Prostate gland (tissue), 2 donors: Measurements from ENCODE around the gene ALPG. TPM values are rescaled to one million over a fixed set of nuclear protein-coding genes. Genes with fewer than 3 reads are reported as not detected.
A peak's percentile ranks its signal among the peaks of the same experiment; 100 is the strongest.

Experiments
- DNase-seq: peaks from one replicate; pipeline ENCODE4 v3.0.0-alpha.2; 2019; ENCODE audit warnings: low spot score
- H3K27ac ChIP-seq, 2 donors: fragments of 200-600 bp; sonication (generic); 2 replicates each; pipeline ENCODE4 v1.5.1; 2017 to 2019
- H3K27me3 ChIP-seq: fragments of 200-600 bp; sonication (generic); replicated peaks from 2 replicates; pipeline ENCODE4 v1.5.1; 2019; ENCODE audit not compliant: insufficient read depth
- H3K36me3 ChIP-seq, 2 donors: fragments of 200-600 bp; sonication (generic); 1 replicate in 1 of 2; 2 replicates in 1 of 2; pipeline versions ENCODE4 v1.5.1 to v1.8.1; 2017 to 2019
- H3K4me1 ChIP-seq: fragments of 200-600 bp; sonication (generic); replicated peaks from 2 replicates; pipeline ENCODE4 v1.5.1; 2019
- H3K4me3 ChIP-seq, 2 donors: fragments of 200-600 bp; sonication (generic); 2 replicates each; pipeline ENCODE4 v1.5.1; 2017 to 2019
- H3K9me3 ChIP-seq: fragments of 200-600 bp; sonication (generic); 2 replicates; pipeline ENCODE4 v1.5.1; 2017
- POLR2A ChIP-seq: fragments of 450-650 bp; IDR thresholded peaks from one replicate; pipeline ENCODE4 v1.6.1; 2016; ENCODE audit warnings: antibody characterized with exemption, mild to moderate bottlenecking
- POLR2AphosphoS5 ChIP-seq: sonication (generic); formaldehyde crosslinking; IDR thresholded peaks from one replicate; pipeline ENCODE4 v1.6.1; 2017; ENCODE audit warnings: antibody characterized with exemption
- WGBS: methylation state at CpG from one replicate; pipeline ENCODE4 v1.1.5; 2018; 5-methylcytosine and 5-hydroxymethylcytosine counted together
- intact Hi-C: fragments of 100-400 bp; cut with DNase I; formaldehyde crosslinking; loops from one replicate; pipeline ENCODE4 v1.14.2; 2022
- total RNA-seq, 2 donors: library from RNA; depleted of rRNA; stranded (reverse); fragments of >200 nt; gene quantifications; one replicate each; pipeline ENCODE4 v1.1.0, GENCODE V29; 2016
- TF ChIP-seq, protein P1 (sequence below), 4 experiments: fragments of 200-600 bp in 2 of 4; fragments of 450-650 bp in 2 of 4; sonication (generic) in 2 of 4; IDR thresholded peaks; 1 replicate in 3 of 4; 2 replicates in 1 of 4; pipeline ENCODE4 v1.5.1; 2016 to 2019; ENCODE audit warnings: antibody characterized with exemption in 4 of 4, mild to moderate bottlenecking in 2 of 4, moderate library complexity in 2 of 4

ALPG gene
- total RNA-seq, 2 donors from 2014 or later, result 0.34 TPM; not detected in 1

GRCh38 chr2:232437195-232437571 lies 30.5 kb downstream of the ALPG start:
- Histone ChIP-seq H3K27ac (no peak overlapping the region), H3K9me3 (no peaks in the 10 kb centered on the region), H3K36me3 (no peaks in the 10 kb centered on the region), H3K27me3 (no peaks in the 10 kb centered on the region), H3K4me3 (no peak overlapping the region), H3K4me1 (no peaks in the 10 kb centered on the region)
- intact Hi-C loops, result loop anchor here (5.0 kb wide), 1 partner anchor 530 kb away; no protein-coding TSS in a partner anchor
- DNase-seq, result no peak
- WGBS, result 88% methylated on average over 12 of the region's 12 CpGs
- no peak for TF ChIP-seq POLR2AphosphoS5
- no peak for TF ChIP-seq POLR2A
- TF ChIP-seq, protein P1, sequence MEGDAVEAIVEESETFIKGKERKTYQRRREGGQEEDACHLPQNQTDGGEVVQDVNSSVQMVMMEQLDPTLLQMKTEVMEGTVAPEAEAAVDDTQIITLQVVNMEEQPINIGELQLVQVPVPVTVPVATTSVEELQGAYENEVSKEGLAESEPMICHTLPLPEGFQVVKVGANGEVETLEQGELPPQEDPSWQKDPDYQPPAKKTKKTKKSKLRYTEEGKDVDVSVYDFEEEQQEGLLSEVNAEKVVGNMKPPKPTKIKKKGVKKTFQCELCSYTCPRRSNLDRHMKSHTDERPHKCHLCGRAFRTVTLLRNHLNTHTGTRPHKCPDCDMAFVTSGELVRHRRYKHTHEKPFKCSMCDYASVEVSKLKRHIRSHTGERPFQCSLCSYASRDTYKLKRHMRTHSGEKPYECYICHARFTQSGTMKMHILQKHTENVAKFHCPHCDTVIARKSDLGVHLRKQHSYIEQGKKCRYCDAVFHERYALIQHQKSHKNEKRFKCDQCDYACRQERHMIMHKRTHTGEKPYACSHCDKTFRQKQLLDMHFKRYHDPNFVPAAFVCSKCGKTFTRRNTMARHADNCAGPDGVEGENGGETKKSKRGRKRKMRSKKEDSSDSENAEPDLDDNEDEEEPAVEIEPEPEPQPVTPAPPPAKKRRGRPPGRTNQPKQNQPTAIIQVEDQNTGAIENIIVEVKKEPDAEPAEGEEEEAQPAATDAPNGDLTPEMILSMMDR (IDR thresholded peaks at IDR 0.05), result no peak

DNA sequence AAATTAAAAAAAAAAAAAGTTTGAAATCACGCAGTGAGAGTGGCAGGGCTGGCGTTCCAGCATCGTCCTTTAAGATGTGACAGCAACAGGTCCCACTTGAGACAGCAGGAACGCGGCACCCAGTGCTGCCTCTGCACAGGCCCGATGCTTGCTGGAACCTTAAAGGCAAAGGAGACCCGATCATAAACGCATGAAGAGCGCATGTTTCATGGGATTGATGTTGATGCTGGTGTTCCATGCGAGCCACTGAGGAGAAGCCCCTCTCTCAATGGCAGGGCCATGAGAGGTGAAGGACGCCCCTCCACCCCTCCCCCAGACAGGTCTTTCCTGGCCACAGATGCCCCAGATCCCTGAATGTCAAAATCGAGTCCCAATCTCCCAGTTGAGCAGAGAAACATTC lies 31.4 kb downstream of the ALPG start:
- TF ChIP-seq POLR2A (no peak), POLR2AphosphoS5 (no peak)
- TF ChIP-seq, protein P1 (IDR thresholded peaks at IDR 0.05), result no peak
- Histone ChIP-seq H3K4me1 (no peaks in the 10 kb centered on the region), H3K27ac (no peak overlapping the region), H3K36me3 (no peaks in the 10 kb centered on the region), H3K9me3 (no peaks in the 10 kb centered on the region), H3K27me3 (no peaks in the 10 kb centered on the region), H3K4me3 (no peak overlapping the region)
- WGBS, result 83% methylated on average over 12 of the region's 12 CpGs
- intact Hi-C loops, result loop anchor here (5.0 kb wide), 1 partner anchor 531 kb away; no protein-coding TSS in a partner anchor
- no peak for DNase-seq

DNA sequence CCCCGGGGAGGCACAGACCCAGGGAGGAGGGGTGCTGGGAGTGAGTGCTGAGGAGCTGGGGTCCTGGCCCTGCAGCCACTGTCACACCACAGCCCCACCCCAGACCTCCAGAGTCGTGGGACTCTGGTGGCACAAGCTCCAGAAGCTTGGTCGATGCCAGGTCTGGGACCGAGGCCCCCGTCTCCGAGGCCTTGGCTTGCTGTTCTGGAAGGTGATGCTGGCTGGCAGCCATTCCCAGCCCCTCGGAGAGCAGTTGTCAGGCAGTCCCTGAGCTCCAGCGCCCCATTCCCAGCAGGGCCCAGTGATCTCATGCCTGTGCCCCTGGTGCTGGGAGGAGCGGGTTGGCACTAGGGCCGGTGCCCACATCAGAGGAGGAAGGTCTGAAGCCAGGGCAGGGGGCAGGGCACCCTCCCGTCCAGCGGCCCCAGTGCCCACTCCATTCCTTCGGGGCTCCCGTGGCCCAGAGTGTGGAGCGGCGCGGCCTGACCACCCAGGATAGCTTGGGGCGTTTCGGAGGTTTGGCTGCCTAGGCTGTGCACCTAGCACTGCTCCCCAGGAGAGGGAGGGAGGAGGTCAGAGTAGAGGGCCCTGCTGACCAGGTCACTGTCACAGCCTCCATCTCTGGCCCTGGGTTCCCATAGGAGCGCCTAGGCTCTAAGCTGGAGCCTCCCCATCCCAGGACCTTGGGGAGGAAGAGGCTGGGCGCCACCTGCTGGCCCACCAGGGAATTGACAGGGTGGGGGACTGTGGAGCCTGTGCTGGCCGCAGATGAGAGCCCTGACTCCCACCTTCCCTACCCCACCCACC lies 32.5 kb downstream of the ALPG start:
- WGBS, result 78% methylated on average over 14 of the region's 22 CpGs
- no peak for DNase-seq
- Histone ChIP-seq H3K4me1 (no peaks in the 10 kb centered on the region), H3K27me3 (no peaks in the 10 kb centered on the region), H3K27ac (no peak overlapping the region), H3K4me3 (no peak overlapping the region), H3K9me3 (no peaks in the 10 kb centered on the region), H3K36me3 (no peaks in the 10 kb centered on the region)
- TF ChIP-seq POLR2AphosphoS5, result no peak
- TF ChIP-seq, protein P1 (IDR thresholded peaks at IDR 0.05), result peak; percentile 35 to 65 (median 47)
- no peak for TF ChIP-seq POLR2A
- intact Hi-C loops, result loop anchor here (5.0 kb wide), 1 partner anchor 532 kb away; no protein-coding TSS in a partner anchor

- H3K4me3 ChIP-seq, result no peak overlapping the region
- H3K36me3 ChIP-seq, result no peaks in the 10 kb centered on the region
- no peaks in the 10 kb centered on the region for H3K9me3 ChIP-seq
- H3K27me3 ChIP-seq, result no peaks in the 10 kb centered on the region
- no peak for DNase-seq
- intact Hi-C loops, result loop anchor here (5.0 kb wide), 1 partner anchor 532 kb away; no protein-coding TSS in a partner anchor
- 67% methylated on average over 1 of the region's 5 CpGs for WGBS
- no peak overlapping the region for H3K27ac ChIP-seq
- no peaks in the 10 kb centered on the region for H3K4me1 ChIP-seq
- TF ChIP-seq, protein P1 (IDR thresholded peaks at IDR 0.05), result peak in 1 of 4 experiments; percentile 6
- TF ChIP-seq POLR2A (no peak), POLR2AphosphoS5 (no peak)
Observed at GRCh38 chr2:232439758-232440135, 33.1 kb downstream of the ALPG start.
